DOHH2 (cell line): ENCODE results near the gene ISCA2.

Experiments
- CTCF ChIP-seq: fragments of 200-600 bp; sonication (generic); IDR thresholded peaks from one replicate; pipeline ENCODE4 v1.5.1; 2014; ENCODE audit warnings: antibody characterized with exemption, mild to moderate bottlenecking, low read depth, low read length; ENCODE audit not compliant: poor library complexity, severe bottlenecking
- EZH2phosphoT487 ChIP-seq: fragments of 200-600 bp; sonication (generic); IDR thresholded peaks from 2 replicates; pipeline ENCODE4 v1.6.1; 2017; ENCODE audit warnings: borderline replicate concordance, mild to moderate bottlenecking, antibody characterized with exemption, low read length, moderate library complexity, mixed read lengths

- peak; percentile 76 for TF ChIP-seq CTCF
- TF ChIP-seq EZH2phosphoT487 = no peak
These were observed 8.9 kb downstream of the ISCA2 start for GRCh38 chr14:74502236-74503019.
